Measurements from ENCODE around the gene GPR158. TPM values are rescaled to one million over a fixed set of nuclear protein-coding genes. Genes with fewer than 3 reads are reported as not detected.

The GPR158 gene
- total and polyA plus RNA-seq, 9 of the 15 experiments (the other 6 are each of a cell fraction or from before 2014, with no cell fraction given) = 4.0 to 7.6 (median 5.0) TPM

GRCh38 chr10:25170627-25171026 is 4.2 kb upstream of the GPR158 start:
- ChIA-PET CTCF (ENCODE audit: low intra/inter-chr PET ratio) (no interaction called here), POLR2A (interaction anchor here (0.9 to 1.2 kb wide), 2 partner anchors 11 to 20 kb away, joined by 3 read pairs; no protein-coding TSS in a partner anchor)
- H3K4me2 ChIP-seq (ENCODE audit: insufficient read depth, low read length) = no peak overlapping the region
- no peak overlapping the region for H3K9ac ChIP-seq (ENCODE audit: insufficient read depth in 1 of 2, low read depth in 2 of 2, low read length in 2 of 2)
- H3K79me2 ChIP-seq (ENCODE audit: control insufficient read depth, insufficient read depth, low read length) = no peaks in the 10 kb centered on the region
- DNase-seq (ENCODE audit: extremely low read depth in 1 of 4, low spot score in 3 of 4) (no peak), FAIRE-seq (no peak), ATAC-seq (no peak)
- no peak overlapping the region for H3K27ac ChIP-seq (ENCODE audit: extremely low read depth, low read depth, low read length)
- no peaks in the 10 kb centered on the region for H4K20me1 ChIP-seq (replicated peaks; ENCODE audit: control insufficient read depth, insufficient read depth, low read length)
- no peak overlapping the region for H3K4me3 ChIP-seq
- in situ Hi-C loops (cut with MboI) (no loop called here), intact Hi-C loops (cut with micrococcal nuclease) (no loop called here)
- H2AFZ ChIP-seq (ENCODE audit: low read depth, low read length) = no peak overlapping the region
- peaks cover 0 to 5% of the 10 kb centered on the region in 2 experiments; a peak in 3 of 5 replicates for H3K27me3 ChIP-seq (ENCODE audit: control insufficient read depth in 2 of 2, insufficient read depth in 2 of 2, low read length in 2 of 2)
- peaks cover 0 to 15% of the 10 kb centered on the region in 2 experiments; a peak in 2 of 5 replicates for H3K4me1 ChIP-seq (replicated peaks in 1 of 2; ENCODE audit: control insufficient read depth in 2 of 2, insufficient read depth in 2 of 2, low read length in 2 of 2)
- WGBS (ENCODE audit: insufficient coverage, low coverage, missing lambda C conversion rate) = 0% methylated on average over 1 of the region's 1 CpG
- no peaks in the 10 kb centered on the region for H3K36me3 ChIP-seq (ENCODE audit: control insufficient read depth, insufficient read depth, low read length)
- BruUV-seq (replicated peaks) = no TSS peak
- no peaks in the 10 kb centered on the region for H3K9me3 ChIP-seq (replicated peaks; ENCODE audit: control insufficient read depth, insufficient read depth, low read depth, low read length)
- H3K9me1 ChIP-seq (ENCODE audit: control insufficient read depth, insufficient read depth, low read length) = no peaks in the 10 kb centered on the region
- TF ChIP-seq TFE3 (CRISPR knock-in tag; IDR thresholded peaks at IDR 0.05) = peak; percentile 37; the same call in 1 of the 2 replicates
- no peak for TF ChIP-seq SIRT6 (IDR thresholded peaks at IDR 0.05; ENCODE audit: low read depth, low read length)
